Measurements from ENCODE around the gene FILIP1. TPM values are rescaled to one million over a fixed set of nuclear protein-coding genes. Genes with fewer than 3 reads are reported as not detected.

Gene FILIP1
- polyA plus RNA-seq, 1 of the 3 experiments (the other 2 are of a cell fraction) = 0.03 TPM

DNA sequence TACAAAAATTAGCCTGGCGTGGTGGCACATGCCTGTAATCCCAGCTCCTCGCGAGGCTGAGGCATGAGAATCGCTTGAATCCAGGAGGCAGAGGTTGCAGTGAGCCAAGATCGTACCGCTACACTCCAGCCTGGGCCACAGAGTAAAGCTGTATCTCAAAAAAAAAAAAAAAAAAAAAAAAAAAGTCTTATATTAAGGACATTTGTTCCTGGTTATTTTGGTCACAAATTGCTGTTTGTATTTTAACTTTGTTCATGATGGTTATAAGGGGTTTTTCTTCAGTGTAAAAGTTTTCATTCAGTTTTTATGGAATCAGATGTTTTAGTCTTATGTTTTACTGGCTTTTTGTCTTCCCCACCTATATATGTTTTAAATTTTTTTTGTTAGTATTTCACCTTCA lies 13.9 kb downstream of the FILIP1 start (continued):
- TF ChIP-seq, protein P1, sequence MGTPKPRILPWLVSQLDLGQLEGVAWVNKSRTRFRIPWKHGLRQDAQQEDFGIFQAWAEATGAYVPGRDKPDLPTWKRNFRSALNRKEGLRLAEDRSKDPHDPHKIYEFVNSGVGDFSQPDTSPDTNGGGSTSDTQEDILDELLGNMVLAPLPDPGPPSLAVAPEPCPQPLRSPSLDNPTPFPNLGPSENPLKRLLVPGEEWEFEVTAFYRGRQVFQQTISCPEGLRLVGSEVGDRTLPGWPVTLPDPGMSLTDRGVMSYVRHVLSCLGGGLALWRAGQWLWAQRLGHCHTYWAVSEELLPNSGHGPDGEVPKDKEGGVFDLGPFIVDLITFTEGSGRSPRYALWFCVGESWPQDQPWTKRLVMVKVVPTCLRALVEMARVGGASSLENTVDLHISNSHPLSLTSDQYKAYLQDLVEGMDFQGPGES (IDR thresholded peaks at IDR 0.05; ENCODE audit: low read depth, low read length) = no peak
- TF ChIP-seq SIN3A (IDR thresholded peaks at IDR 0.05; ENCODE audit: borderline replicate concordance, low read depth, low read length) = no peak
- TF ChIP-seq, protein P2, sequence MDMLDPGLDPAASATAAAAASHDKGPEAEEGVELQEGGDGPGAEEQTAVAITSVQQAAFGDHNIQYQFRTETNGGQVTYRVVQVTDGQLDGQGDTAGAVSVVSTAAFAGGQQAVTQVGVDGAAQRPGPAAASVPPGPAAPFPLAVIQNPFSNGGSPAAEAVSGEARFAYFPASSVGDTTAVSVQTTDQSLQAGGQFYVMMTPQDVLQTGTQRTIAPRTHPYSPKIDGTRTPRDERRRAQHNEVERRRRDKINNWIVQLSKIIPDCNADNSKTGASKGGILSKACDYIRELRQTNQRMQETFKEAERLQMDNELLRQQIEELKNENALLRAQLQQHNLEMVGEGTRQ (IDR thresholded peaks at IDR 0.05; ENCODE audit: borderline replicate concordance, low read depth, low read length) = no peak

DNA sequence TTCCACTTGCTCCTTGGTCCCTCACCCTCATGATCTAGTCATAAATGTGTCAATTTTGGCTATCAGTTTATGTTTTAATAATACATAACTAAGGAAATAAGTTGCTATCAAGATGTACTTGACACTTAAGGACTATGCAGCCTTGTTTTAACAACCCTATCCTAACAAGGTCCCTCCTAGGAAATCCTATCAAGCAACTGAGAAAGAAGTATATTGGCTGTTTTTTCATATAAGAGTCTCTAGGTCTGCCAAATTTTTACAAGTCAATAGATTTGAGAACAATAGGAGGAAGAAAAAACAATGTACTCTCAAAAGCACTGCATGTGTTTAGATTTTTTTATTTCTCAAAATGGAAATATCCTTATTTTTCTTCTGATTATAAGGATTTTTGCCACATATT lies 14.7 kb downstream of the FILIP1 start:
- Histone ChIP-seq H3K27ac (ENCODE audit: low read depth in 2 of 2, low read length in 1 of 2) (no peak overlapping the region), H3K27me3 (ENCODE audit: insufficient read depth) (no peaks in the 10 kb centered on the region), H3K9me2 (no peaks in the 10 kb centered on the region), H3K36me3 (replicated peaks in 1 of 2; ENCODE audit: control insufficient read depth in 1 of 2, insufficient read depth in 2 of 2, low read length in 1 of 2) (no peaks in the 10 kb centered on the region), H2AFZ (ENCODE audit: low read depth) (no peak overlapping the region), H3K4me1 (ENCODE audit: control insufficient read depth in 1 of 2, insufficient read depth in 2 of 2, low read depth in 1 of 2, low read length in 1 of 2) (no peaks in the 10 kb centered on the region), H3K9me3 (no peaks in the 10 kb centered on the region), H3K9ac (no peak overlapping the region), H4K20me1 (ENCODE audit: insufficient read depth) (no peaks in the 10 kb centered on the region), H3K4me2 (no peak overlapping the region), H3F3A (replicated peaks; ENCODE audit: insufficient read depth) (no peaks in the 10 kb centered on the region), H3K4me3 (ENCODE audit: low read depth in 2 of 2, low read length in 1 of 2) (no peak overlapping the region), H3K79me2 (ENCODE audit: insufficient read depth) (no peaks in the 10 kb centered on the region)
- POLR2A ChIA-PET = no interaction called here
- TF ChIP-seq FOXJ3 (CRISPR knock-in tag; IDR thresholded peaks at IDR 0.05) = no peak
- DNase-seq = no peak
- CTCF ChIA-PET = interaction anchor here (1.3 kb wide), 1 partner anchor 15 kb away, joined by 3 read pairs; the partner anchor contains the start of gene FILIP1

DNA sequence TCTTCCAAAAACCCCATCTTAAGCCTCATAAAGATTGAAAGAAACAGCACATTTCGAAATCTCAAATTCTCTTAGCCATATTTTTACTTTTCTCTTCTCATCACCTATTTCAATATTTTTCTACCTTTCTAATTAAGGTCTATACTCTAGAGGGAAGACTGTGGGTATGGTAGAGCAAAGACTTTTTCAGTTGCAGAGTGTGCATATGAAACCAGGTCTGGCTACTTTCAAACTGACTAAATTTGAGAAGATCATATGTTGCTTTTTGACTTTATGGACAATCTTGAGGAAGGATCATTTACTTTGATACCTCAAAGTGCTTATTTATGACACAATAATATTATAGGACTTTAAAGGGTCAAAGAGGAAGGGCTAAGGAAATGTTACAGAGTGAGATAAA lies 20.7 kb downstream of the FILIP1 start:
- no peak for DNase-seq
- 51% methylated on average over 1 of the region's 1 CpG for WGBS (ENCODE audit: low lambda C conversion rate)
- no peaks in the 10 kb centered on the region for H3K9me3 ChIP-seq
- H3K9me2 ChIP-seq = no peaks in the 10 kb centered on the region
- no peaks in the 10 kb centered on the region for H3K79me2 ChIP-seq (ENCODE audit: insufficient read depth)
- H2AFZ ChIP-seq (ENCODE audit: low read depth) = no peak overlapping the region
- POLR2A ChIA-PET = no interaction called here
- H3K36me3 ChIP-seq (replicated peaks in 1 of 2; ENCODE audit: control insufficient read depth in 1 of 2, insufficient read depth in 2 of 2, low read length in 1 of 2) = no peaks in the 10 kb centered on the region
- no peak overlapping the region for H3K9ac ChIP-seq
- no peak overlapping the region for H3K4me3 ChIP-seq (ENCODE audit: low read depth in 2 of 2, low read length in 1 of 2)
- H3K27ac ChIP-seq (ENCODE audit: low read depth in 2 of 2, low read length in 1 of 2) = no peak overlapping the region
- H3K4me2 ChIP-seq = no peak overlapping the region
- TF ChIP-seq SIN3A (IDR thresholded peaks at IDR 0.05; ENCODE audit: borderline replicate concordance, low read depth, low read length) (no peak), MEF2A (IDR thresholded peaks at IDR 0.05; ENCODE audit: borderline replicate concordance, low read depth) (no peak), POLR2AphosphoS5 (IDR thresholded peaks at IDR 0.05; ENCODE audit: low read depth, low read length) (no peak), SMC3 (IDR thresholded peaks at IDR 0.05; ENCODE audit: low read depth, low read length) (no peak), YY1 (IDR thresholded peaks at IDR 0.05; ENCODE audit: low read depth) (no peak)
- TF ChIP-seq, protein P1 (IDR thresholded peaks at IDR 0.05; ENCODE audit: low read depth, low read length) = no peak
- TF ChIP-seq, protein P3, sequence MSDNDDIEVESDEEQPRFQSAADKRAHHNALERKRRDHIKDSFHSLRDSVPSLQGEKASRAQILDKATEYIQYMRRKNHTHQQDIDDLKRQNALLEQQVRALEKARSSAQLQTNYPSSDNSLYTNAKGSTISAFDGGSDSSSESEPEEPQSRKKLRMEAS (IDR thresholded peaks at IDR 0.05; ENCODE audit: low read depth) = no peak
- TF ChIP-seq, protein P4, sequence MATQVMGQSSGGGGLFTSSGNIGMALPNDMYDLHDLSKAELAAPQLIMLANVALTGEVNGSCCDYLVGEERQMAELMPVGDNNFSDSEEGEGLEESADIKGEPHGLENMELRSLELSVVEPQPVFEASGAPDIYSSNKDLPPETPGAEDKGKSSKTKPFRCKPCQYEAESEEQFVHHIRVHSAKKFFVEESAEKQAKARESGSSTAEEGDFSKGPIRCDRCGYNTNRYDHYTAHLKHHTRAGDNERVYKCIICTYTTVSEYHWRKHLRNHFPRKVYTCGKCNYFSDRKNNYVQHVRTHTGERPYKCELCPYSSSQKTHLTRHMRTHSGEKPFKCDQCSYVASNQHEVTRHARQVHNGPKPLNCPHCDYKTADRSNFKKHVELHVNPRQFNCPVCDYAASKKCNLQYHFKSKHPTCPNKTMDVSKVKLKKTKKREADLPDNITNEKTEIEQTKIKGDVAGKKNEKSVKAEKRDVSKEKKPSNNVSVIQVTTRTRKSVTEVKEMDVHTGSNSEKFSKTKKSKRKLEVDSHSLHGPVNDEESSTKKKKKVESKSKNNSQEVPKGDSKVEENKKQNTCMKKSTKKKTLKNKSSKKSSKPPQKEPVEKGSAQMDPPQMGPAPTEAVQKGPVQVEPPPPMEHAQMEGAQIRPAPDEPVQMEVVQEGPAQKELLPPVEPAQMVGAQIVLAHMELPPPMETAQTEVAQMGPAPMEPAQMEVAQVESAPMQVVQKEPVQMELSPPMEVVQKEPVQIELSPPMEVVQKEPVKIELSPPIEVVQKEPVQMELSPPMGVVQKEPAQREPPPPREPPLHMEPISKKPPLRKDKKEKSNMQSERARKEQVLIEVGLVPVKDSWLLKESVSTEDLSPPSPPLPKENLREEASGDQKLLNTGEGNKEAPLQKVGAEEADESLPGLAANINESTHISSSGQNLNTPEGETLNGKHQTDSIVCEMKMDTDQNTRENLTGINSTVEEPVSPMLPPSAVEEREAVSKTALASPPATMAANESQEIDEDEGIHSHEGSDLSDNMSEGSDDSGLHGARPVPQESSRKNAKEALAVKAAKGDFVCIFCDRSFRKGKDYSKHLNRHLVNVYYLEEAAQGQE (IDR thresholded peaks at IDR 0.05; ENCODE audit: low read depth, low read length) = no peak
- no peaks in the 10 kb centered on the region for H3K27me3 ChIP-seq (ENCODE audit: insufficient read depth)
- H3F3A ChIP-seq (replicated peaks; ENCODE audit: insufficient read depth) = no peaks in the 10 kb centered on the region
- CTCF ChIA-PET = no interaction called here
- H3K4me1 ChIP-seq (ENCODE audit: control insufficient read depth in 1 of 2, insufficient read depth in 2 of 2, low read depth in 1 of 2, low read length in 1 of 2) = no peaks in the 10 kb centered on the region
- no peaks in the 10 kb centered on the region for H4K20me1 ChIP-seq (ENCODE audit: insufficient read depth)
